ENCODE data around the gene SRGAP3.

Gene SRGAP3

DNA sequence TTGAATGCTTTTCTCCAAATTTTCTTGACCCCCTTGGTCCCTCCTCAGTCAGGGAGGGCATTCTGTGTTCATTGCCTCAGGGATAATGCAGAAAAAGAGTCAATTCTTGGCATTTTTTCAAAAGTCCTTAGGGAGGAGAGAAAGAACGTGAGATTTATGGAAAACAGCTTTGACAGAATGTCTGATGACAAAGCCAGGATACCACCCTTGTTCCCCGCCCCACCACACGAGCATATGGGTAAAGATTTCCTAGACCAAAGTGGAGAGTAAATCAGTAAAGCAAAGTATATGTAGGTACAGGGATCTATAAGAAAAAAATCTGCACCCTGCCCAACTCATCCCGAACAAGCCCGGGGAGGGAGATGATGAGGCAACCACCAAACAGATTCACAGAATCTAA lies 11.2 kb downstream of the SRGAP3 start:
- Histone ChIP-seq H3K27ac (ENCODE audit: low read length) (no peak overlapping the region), H3K4me1 (ENCODE audit: control insufficient read depth in 1 of 2, insufficient read depth in 2 of 2, low read length in 2 of 2) (no peaks in the 10 kb centered on the region)

GRCh38 chr3:9233814-9234600 lies 15.4 kb downstream of the SRGAP3 start:
- H3K4me3 ChIP-seq (ENCODE audit: low read depth in 1 of 2, low read length in 2 of 2), result no peak overlapping the region
- no peak overlapping the region for H3K27ac ChIP-seq (ENCODE audit: low read length)
- H3K36me3 ChIP-seq (ENCODE audit: control insufficient read depth in 1 of 2, insufficient read depth in 2 of 2, low read length in 2 of 2), result no peaks in the 10 kb centered on the region
- H3K4me1 ChIP-seq (ENCODE audit: control insufficient read depth in 1 of 2, insufficient read depth in 2 of 2, low read length in 2 of 2), result no peaks in the 10 kb centered on the region
- H3K27me3 ChIP-seq (ENCODE audit: low read depth, low read length), result no peaks in the 10 kb centered on the region
- no peaks in the 10 kb centered on the region for H3K9me3 ChIP-seq (ENCODE audit: control insufficient read depth in 1 of 2, low read length in 2 of 2)

More for the DNA sequence above, 11.2 kb downstream of the SRGAP3 start:
- no peaks in the 10 kb centered on the region for H3K9me3 ChIP-seq (ENCODE audit: control insufficient read depth in 1 of 2, low read length in 2 of 2)
- no peaks in the 10 kb centered on the region for H3K27me3 ChIP-seq (ENCODE audit: low read depth, low read length)
- H3K36me3 ChIP-seq (ENCODE audit: control insufficient read depth in 1 of 2, insufficient read depth in 2 of 2, low read length in 2 of 2), result no peaks in the 10 kb centered on the region
- H3K4me3 ChIP-seq (ENCODE audit: low read depth in 1 of 2, low read length in 2 of 2), result no peak overlapping the region

DNA sequence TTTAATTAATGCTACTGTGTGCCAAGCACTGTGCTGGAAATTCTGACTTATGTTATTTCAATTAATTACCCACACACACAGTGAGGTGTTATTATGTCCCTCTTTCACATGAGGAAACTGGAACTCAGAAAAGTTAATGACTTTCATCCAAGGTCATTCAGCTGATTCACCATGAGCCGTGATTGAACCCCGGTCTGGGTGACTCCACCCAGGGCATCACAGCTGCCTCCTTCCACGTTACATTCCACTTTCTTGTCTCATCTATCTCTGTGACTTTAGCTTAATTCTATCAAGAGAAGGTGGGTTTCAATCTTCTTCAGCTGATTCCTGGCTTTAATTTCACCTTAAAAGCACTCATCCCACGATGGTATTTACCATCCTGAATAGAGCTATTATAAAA lies 16.3 kb downstream of the SRGAP3 start:
- Histone ChIP-seq H3K9me3 (ENCODE audit: control insufficient read depth in 1 of 2, low read length in 2 of 2) (no peaks in the 10 kb centered on the region), H3K27ac (ENCODE audit: low read length) (no peak overlapping the region), H3K4me1 (ENCODE audit: control insufficient read depth in 1 of 2, insufficient read depth in 2 of 2, low read length in 2 of 2) (no peaks in the 10 kb centered on the region), H3K27me3 (ENCODE audit: low read depth, low read length) (no peaks in the 10 kb centered on the region), H3K4me3 (ENCODE audit: low read depth in 1 of 2, low read length in 2 of 2) (no peak overlapping the region), H3K36me3 (ENCODE audit: control insufficient read depth in 1 of 2, insufficient read depth in 2 of 2, low read length in 2 of 2) (no peaks in the 10 kb centered on the region)

- Histone ChIP-seq H3K4me1 (ENCODE audit: control insufficient read depth in 1 of 2, insufficient read depth in 2 of 2, low read length in 2 of 2) (no peaks in the 10 kb centered on the region), H3K27me3 (ENCODE audit: low read depth, low read length) (no peaks in the 10 kb centered on the region), H3K4me3 (ENCODE audit: low read depth in 1 of 2, low read length in 2 of 2) (no peak overlapping the region), H3K36me3 (ENCODE audit: control insufficient read depth in 1 of 2, insufficient read depth in 2 of 2, low read length in 2 of 2) (no peaks in the 10 kb centered on the region), H3K9me3 (ENCODE audit: control insufficient read depth in 1 of 2, low read length in 2 of 2) (no peaks in the 10 kb centered on the region), H3K27ac (ENCODE audit: low read length) (no peak overlapping the region)
These were observed 17.5 kb downstream of the SRGAP3 start for GRCh38 chr3:9231937-9232336.

GRCh38 chr3:9231471-9231870 lies 18.0 kb downstream of the SRGAP3 start:
- Histone ChIP-seq H3K27me3 (ENCODE audit: low read depth, low read length) (no peaks in the 10 kb centered on the region), H3K9me3 (ENCODE audit: control insufficient read depth in 1 of 2, low read length in 2 of 2) (no peaks in the 10 kb centered on the region), H3K27ac (ENCODE audit: low read length) (no peak overlapping the region), H3K36me3 (ENCODE audit: control insufficient read depth in 1 of 2, insufficient read depth in 2 of 2, low read length in 2 of 2) (no peaks in the 10 kb centered on the region), H3K4me3 (ENCODE audit: low read depth in 1 of 2, low read length in 2 of 2) (no peak overlapping the region), H3K4me1 (ENCODE audit: control insufficient read depth in 1 of 2, insufficient read depth in 2 of 2, low read length in 2 of 2) (no peaks in the 10 kb centered on the region)

DNA sequence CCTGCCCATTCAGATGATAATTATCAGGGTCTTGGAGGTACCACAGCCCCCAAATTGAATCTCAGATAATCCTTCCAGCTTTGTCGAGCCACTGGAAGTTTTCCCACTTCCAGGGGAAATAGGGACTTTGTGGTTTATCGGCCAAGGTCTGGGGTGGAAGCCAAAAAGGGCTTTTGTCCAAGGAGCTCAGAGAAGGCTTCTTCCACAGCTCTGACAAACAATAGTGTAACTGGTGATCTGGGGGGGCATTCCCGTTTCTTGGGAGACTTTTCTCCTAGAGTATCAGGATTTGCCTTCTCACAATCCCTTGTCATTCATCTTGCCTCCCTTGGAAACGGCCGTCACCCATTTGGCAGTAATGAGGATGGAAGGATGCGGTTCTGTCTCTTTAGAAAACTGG lies 18.4 kb downstream of the SRGAP3 start:
- Histone ChIP-seq H3K27me3 (ENCODE audit: low read depth, low read length) (no peaks in the 10 kb centered on the region), H3K36me3 (ENCODE audit: control insufficient read depth in 1 of 2, insufficient read depth in 2 of 2, low read length in 2 of 2) (no peaks in the 10 kb centered on the region), H3K9me3 (ENCODE audit: control insufficient read depth in 1 of 2, low read length in 2 of 2) (no peaks in the 10 kb centered on the region), H3K27ac (ENCODE audit: low read length) (no peak overlapping the region), H3K4me3 (ENCODE audit: low read depth in 1 of 2, low read length in 2 of 2) (no peak overlapping the region), H3K4me1 (ENCODE audit: control insufficient read depth in 1 of 2, insufficient read depth in 2 of 2, low read length in 2 of 2) (no peaks in the 10 kb centered on the region)

DNA sequence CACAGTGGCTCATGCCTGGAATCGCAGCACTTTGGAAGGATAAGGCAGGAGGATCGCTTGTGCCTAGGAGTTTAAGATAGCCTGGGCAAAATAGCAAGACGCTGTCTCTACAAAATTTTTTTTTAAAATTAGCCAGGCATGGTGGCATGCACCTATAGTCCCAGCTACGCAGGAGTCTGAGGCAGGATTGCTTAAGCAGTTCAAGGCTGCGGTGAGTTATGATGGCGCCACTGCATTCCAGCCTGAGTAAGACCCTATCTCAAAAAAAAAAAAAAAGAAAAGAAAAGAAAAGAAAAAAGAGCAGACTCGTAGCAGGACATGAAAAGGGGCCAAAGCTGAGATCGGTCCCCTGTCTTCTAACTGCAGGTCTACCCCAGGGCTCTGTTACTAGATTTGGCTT lies 18.9 kb downstream of the SRGAP3 start:
- no peak overlapping the region for H3K27ac ChIP-seq (ENCODE audit: low read length)

GRCh38 chr3:9229879-9230278 lies 19.6 kb downstream of the SRGAP3 start:
- Histone ChIP-seq H3K27me3 (ENCODE audit: low read depth, low read length) (no peaks in the 10 kb centered on the region), H3K36me3 (ENCODE audit: control insufficient read depth in 1 of 2, insufficient read depth in 2 of 2, low read length in 2 of 2) (no peaks in the 10 kb centered on the region), H3K4me3 (ENCODE audit: low read depth in 1 of 2, low read length in 2 of 2) (no peak overlapping the region), H3K4me1 (ENCODE audit: control insufficient read depth in 1 of 2, insufficient read depth in 2 of 2, low read length in 2 of 2) (no peaks in the 10 kb centered on the region), H3K9me3 (ENCODE audit: control insufficient read depth in 1 of 2, low read length in 2 of 2) (no peaks in the 10 kb centered on the region), H3K27ac (ENCODE audit: low read length) (no peak overlapping the region)

More for the DNA sequence above, 18.9 kb downstream of the SRGAP3 start:
- Histone ChIP-seq H3K9me3 (ENCODE audit: control insufficient read depth in 1 of 2, low read length in 2 of 2) (no peaks in the 10 kb centered on the region), H3K4me1 (ENCODE audit: control insufficient read depth in 1 of 2, insufficient read depth in 2 of 2, low read length in 2 of 2) (no peaks in the 10 kb centered on the region), H3K36me3 (ENCODE audit: control insufficient read depth in 1 of 2, insufficient read depth in 2 of 2, low read length in 2 of 2) (no peaks in the 10 kb centered on the region), H3K4me3 (ENCODE audit: low read depth in 1 of 2, low read length in 2 of 2) (no peak overlapping the region), H3K27me3 (ENCODE audit: low read depth, low read length) (no peaks in the 10 kb centered on the region)

GRCh38 chr3:9229325-9229724 lies 20.1 kb downstream of the SRGAP3 start:
- H3K9me3 ChIP-seq (ENCODE audit: control insufficient read depth in 1 of 2, low read length in 2 of 2), result no peaks in the 10 kb centered on the region
- no peaks in the 10 kb centered on the region for H3K27me3 ChIP-seq (ENCODE audit: low read depth, low read length)
- H3K4me3 ChIP-seq (ENCODE audit: low read depth in 1 of 2, low read length in 2 of 2), result no peak overlapping the region
- no peaks in the 10 kb centered on the region for H3K4me1 ChIP-seq (ENCODE audit: control insufficient read depth in 1 of 2, insufficient read depth in 2 of 2, low read length in 2 of 2)
- no peaks in the 10 kb centered on the region for H3K36me3 ChIP-seq (ENCODE audit: control insufficient read depth in 1 of 2, insufficient read depth in 2 of 2, low read length in 2 of 2)
- H3K27ac ChIP-seq (ENCODE audit: low read length), result no peak overlapping the region

GRCh38 chr3:9226326-9226725 lies 23.1 kb downstream of the SRGAP3 start:
- no peaks in the 10 kb centered on the region for H3K9me3 ChIP-seq (ENCODE audit: control insufficient read depth in 1 of 2, low read length in 2 of 2)
- H3K36me3 ChIP-seq (ENCODE audit: control insufficient read depth in 1 of 2, insufficient read depth in 2 of 2, low read length in 2 of 2), result no peaks in the 10 kb centered on the region
- no peak overlapping the region for H3K4me3 ChIP-seq (ENCODE audit: low read depth in 1 of 2, low read length in 2 of 2)
- H3K4me1 ChIP-seq (ENCODE audit: control insufficient read depth in 1 of 2, insufficient read depth in 2 of 2, low read length in 2 of 2), result no peaks in the 10 kb centered on the region
- no peak overlapping the region for H3K27ac ChIP-seq (ENCODE audit: low read length)
- H3K27me3 ChIP-seq (ENCODE audit: low read depth, low read length), result no peaks in the 10 kb centered on the region

- H3K27me3 ChIP-seq (ENCODE audit: low read depth, low read length), result no peaks in the 10 kb centered on the region
- H3K4me1 ChIP-seq (ENCODE audit: control insufficient read depth in 1 of 2, insufficient read depth in 2 of 2, low read length in 2 of 2), result no peaks in the 10 kb centered on the region
- no peaks in the 10 kb centered on the region for H3K36me3 ChIP-seq (ENCODE audit: control insufficient read depth in 1 of 2, insufficient read depth in 2 of 2, low read length in 2 of 2)
- H3K27ac ChIP-seq (ENCODE audit: low read length), result no peak overlapping the region
- no peak overlapping the region for H3K4me3 ChIP-seq (ENCODE audit: low read depth in 1 of 2, low read length in 2 of 2)
- no peaks in the 10 kb centered on the region for H3K9me3 ChIP-seq (ENCODE audit: control insufficient read depth in 1 of 2, low read length in 2 of 2)
These were observed 24.2 kb downstream of the SRGAP3 start for GRCh38 chr3:9225268-9225667.

- H3K27me3 ChIP-seq (ENCODE audit: low read depth, low read length), result no peaks in the 10 kb centered on the region
- no peak overlapping the region for H3K4me3 ChIP-seq (ENCODE audit: low read depth in 1 of 2, low read length in 2 of 2)
- no peak overlapping the region for H3K27ac ChIP-seq (ENCODE audit: low read length)
- H3K4me1 ChIP-seq (ENCODE audit: control insufficient read depth in 1 of 2, insufficient read depth in 2 of 2, low read length in 2 of 2), result no peaks in the 10 kb centered on the region
- no peaks in the 10 kb centered on the region for H3K36me3 ChIP-seq (ENCODE audit: control insufficient read depth in 1 of 2, insufficient read depth in 2 of 2, low read length in 2 of 2)
- H3K9me3 ChIP-seq (ENCODE audit: control insufficient read depth in 1 of 2, low read length in 2 of 2), result no peaks in the 10 kb centered on the region
These were observed 25.0 kb downstream of the SRGAP3 start for GRCh38 chr3:9224490-9224889.

Measured in muscle layer of duodenum (tissue), 2 donors.